Gastroesophageal sphincter (tissue), 4 donors: Measurements from ENCODE around the gene RAP1A. TPM values are rescaled to one million over a fixed set of nuclear protein-coding genes. Genes with fewer than 3 reads are reported as not detected.

Source experiments
- ATAC-seq: fragments of 150-250 bp; one replicate; pipeline ENCODE4 v1.9.1; 2016; ENCODE audit warnings: mild to moderate bottlenecking, moderate library complexity
- H3K27ac ChIP-seq, 4 donors: fragments of 200-600 bp; sonication (generic) in 3 of 4; 1 replicate in 3 of 4; 2 replicates in 1 of 4; pipeline ENCODE4 v1.5.1; 2016 to 2019
- H3K27me3 ChIP-seq: fragments of 200-600 bp; sonication (generic); one replicate; pipeline ENCODE4 v1.5.1; 2019
- H3K36me3 ChIP-seq, 2 donors: fragments of 200-600 bp; sonication (generic); one replicate each; pipeline ENCODE4 v1.5.1; 2019; ENCODE audit warnings: control low read depth in 1 of 2
- H3K4me1 ChIP-seq, 3 donors: fragments of 200-600 bp; sonication (generic); 1 replicate in 2 of 3; 2 replicates in 1 of 3; pipeline ENCODE4 v1.5.1; 2016 to 2019; ENCODE audit warnings: control low read depth in 2 of 3
- H3K4me3 ChIP-seq, 2 donors: fragments of 200-600 bp; sonication (generic); one replicate each; pipeline ENCODE4 v1.5.1; 2019; ENCODE audit warnings: mild to moderate bottlenecking in 1 of 2, moderate library complexity in 1 of 2
- H3K9me3 ChIP-seq, 3 donors: fragments of 200-600 bp; sonication (generic); one replicate each; pipeline ENCODE4 v1.5.1; 2017 to 2019; ENCODE audit warnings: control low read depth in 2 of 3
- EP300 ChIP-seq: sonication (generic); formaldehyde crosslinking; IDR thresholded peaks from one replicate; pipeline ENCODE4 v1.6.1; 2017; ENCODE audit warnings: antibody characterized with exemption, mild to moderate bottlenecking
- POLR2A ChIP-seq, 2 donors: fragments of 450-650 bp; IDR thresholded peaks; one replicate each; pipeline ENCODE4 v1.6.1; 2017; ENCODE audit warnings: antibody characterized with exemption in 2 of 2, mild to moderate bottlenecking in 2 of 2, moderate library complexity in 1 of 2
- POLR2AphosphoS5 ChIP-seq: sonication (generic); formaldehyde crosslinking; IDR thresholded peaks from one replicate; pipeline ENCODE4 v1.6.1; 2017; ENCODE audit warnings: antibody characterized with exemption
- WGBS, 2 donors: methylation state at CpG; one replicate each; pipeline ENCODE4 v1.1.5; 2018; ENCODE audit warnings: low coverage in 1 of 2; 5-methylcytosine and 5-hydroxymethylcytosine counted together
- total RNA-seq, 4 donors: library from RNA; depleted of rRNA; stranded (reverse); fragments of >200 nt; gene quantifications; one replicate each; pipeline ENCODE4 v1.1.0, GENCODE V29; 2016
- TF ChIP-seq, protein P1 (sequence below), 4 experiments: fragments of 200-600 bp in 2 of 4; fragments of 450-650 bp in 2 of 4; sonication (generic) in 1 of 4; IDR thresholded peaks; one replicate each; pipeline ENCODE4 v1.5.1; 2017 to 2019; ENCODE audit warnings: antibody characterized with exemption in 4 of 4, mild to moderate bottlenecking in 2 of 4, moderate library complexity in 2 of 4

RAP1A gene
- total RNA-seq, 4 donors from 2014 or later: 177 to 268 (median 214) TPM

DNA sequence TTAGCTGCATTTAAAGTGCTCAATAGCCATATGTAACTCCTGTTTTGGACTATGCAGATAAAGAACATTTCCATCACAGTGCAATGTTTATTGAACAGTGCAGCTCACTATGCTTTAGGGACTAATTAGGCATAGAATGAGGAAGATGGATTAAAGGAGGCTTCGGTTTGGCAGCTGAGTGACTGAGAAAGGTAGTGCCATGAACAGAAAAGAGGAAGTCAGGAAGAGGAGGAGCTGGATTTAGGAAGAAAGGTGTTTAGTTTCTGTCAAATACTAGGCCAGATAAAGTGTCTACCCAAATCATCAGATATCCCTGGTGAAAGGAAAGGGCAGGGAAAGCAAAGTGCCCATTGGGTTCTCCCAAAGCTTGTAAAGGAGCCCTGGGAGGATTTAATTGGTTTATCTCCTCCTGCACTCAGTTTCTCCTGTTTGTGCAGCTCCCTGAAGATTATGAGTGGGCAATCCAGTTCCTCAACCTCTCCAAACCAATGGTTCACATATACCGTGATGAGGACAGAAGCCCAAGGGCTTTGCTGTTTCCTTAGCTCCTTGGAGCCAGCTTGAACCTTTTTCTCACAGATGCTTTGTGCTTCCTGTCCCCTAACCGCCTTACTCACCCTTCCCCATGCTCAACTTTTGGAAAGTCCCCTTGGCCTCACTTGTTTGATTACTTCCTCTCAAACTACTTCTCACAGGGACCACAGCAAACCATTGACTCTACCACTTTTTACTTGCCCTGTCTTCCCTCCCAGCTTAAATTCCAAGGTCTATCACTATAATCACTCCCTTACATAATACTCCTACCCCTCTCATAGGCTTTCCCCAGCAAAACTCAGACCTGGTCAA lies 3.5 kb upstream of the RAP1A start:
- no peak for ATAC-seq
- no peaks in the 10 kb centered on the region for H3K9me3 ChIP-seq
- 47 to 51% methylated on average over 3 of the region's 3 CpGs for WGBS, 2 donors
- no peaks in the 10 kb centered on the region for H3K36me3 ChIP-seq
- TF ChIP-seq POLR2AphosphoS5: no peak
- no peak for TF ChIP-seq EP300
- TF ChIP-seq, protein P1, sequence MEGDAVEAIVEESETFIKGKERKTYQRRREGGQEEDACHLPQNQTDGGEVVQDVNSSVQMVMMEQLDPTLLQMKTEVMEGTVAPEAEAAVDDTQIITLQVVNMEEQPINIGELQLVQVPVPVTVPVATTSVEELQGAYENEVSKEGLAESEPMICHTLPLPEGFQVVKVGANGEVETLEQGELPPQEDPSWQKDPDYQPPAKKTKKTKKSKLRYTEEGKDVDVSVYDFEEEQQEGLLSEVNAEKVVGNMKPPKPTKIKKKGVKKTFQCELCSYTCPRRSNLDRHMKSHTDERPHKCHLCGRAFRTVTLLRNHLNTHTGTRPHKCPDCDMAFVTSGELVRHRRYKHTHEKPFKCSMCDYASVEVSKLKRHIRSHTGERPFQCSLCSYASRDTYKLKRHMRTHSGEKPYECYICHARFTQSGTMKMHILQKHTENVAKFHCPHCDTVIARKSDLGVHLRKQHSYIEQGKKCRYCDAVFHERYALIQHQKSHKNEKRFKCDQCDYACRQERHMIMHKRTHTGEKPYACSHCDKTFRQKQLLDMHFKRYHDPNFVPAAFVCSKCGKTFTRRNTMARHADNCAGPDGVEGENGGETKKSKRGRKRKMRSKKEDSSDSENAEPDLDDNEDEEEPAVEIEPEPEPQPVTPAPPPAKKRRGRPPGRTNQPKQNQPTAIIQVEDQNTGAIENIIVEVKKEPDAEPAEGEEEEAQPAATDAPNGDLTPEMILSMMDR (IDR thresholded peaks at IDR 0.05): no peak
- TF ChIP-seq POLR2A (IDR thresholded peaks at IDR 0.05): no peak
- no peak overlapping the region for H3K4me3 ChIP-seq
- no peaks in the 10 kb centered on the region for H3K27me3 ChIP-seq
- no peak overlapping the region for H3K27ac ChIP-seq
- H3K4me1 ChIP-seq: peaks cover 0 to 53% (median 2%) of the 10 kb centered on the region in 3 donors

DNA sequence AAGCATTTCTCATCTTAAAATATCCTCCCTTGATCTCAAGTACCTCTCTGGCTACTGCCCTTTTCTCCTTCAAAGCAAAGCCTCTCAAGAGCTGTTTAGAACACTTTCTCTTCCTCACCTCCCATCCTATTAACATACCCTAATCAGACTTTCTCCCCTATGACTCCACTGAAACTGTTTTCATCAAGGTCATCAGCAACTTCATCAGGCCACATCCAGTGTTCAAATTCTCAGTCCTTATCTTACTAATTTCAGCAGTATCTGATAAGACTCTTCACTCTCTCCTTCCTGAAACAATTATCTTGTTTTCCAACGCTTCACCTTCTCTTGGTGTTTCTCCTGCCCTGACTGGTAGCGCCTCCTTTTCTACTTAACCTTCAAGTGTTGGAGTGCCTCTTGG lies 1.5 kb upstream of the RAP1A start:
- Histone ChIP-seq H3K4me3 (no peak overlapping the region), H3K4me1 (peaks cover 9 to 59% (median 11%) of the 10 kb centered on the region in 3 donors), H3K27ac (no peak overlapping the region), H3K36me3 (no peaks in the 10 kb centered on the region), H3K9me3 (no peaks in the 10 kb centered on the region), H3K27me3 (no peaks in the 10 kb centered on the region)
- TF ChIP-seq POLR2AphosphoS5 (no peak), EP300 (no peak), POLR2A (IDR thresholded peaks at IDR 0.05) (no peak)
- TF ChIP-seq, protein P1 (IDR thresholded peaks at IDR 0.05): no peak
- ATAC-seq: no peak
- WGBS, 2 donors: 90 to 97% methylated on average over 2 of the region's 2 CpGs

DNA sequence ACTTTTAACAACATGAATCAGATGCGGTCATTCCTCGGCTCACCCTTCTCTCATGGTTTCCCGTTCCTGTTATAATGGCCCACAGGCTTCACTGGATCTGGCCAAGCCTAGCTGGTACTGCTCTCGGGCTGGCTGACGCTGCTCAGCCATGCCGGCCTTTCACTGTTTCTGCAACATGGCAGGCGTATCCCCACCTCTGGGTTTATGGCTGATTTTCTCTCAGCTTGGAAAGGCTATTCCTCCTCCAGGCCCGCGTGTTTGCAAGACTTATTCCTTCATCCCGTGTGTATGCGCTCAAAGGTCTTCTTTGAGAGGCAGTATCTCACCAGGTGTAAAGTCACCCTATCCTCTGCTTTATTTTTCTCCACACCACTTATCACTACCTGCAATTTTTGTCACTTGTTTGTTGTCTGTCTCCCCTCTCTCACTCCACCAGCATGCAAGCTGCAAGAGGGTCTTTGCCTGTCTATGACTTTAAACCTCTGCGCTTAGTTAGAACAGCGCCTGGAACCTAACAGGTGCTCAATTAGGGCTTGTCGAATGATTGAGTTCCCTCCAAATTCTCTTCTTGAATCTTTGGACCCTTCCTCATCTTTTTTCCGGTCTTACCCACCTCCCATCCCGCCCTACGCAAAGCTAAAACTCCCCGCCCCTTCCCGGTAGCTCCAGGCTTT lies 491 bp upstream of the RAP1A start:
- no peak for ATAC-seq
- TF ChIP-seq EP300 (no peak), POLR2A (IDR thresholded peaks at IDR 0.05) (no peak), POLR2AphosphoS5 (no peak)
- TF ChIP-seq, protein P1 (IDR thresholded peaks at IDR 0.05): no peak
- H3K4me1 ChIP-seq: peaks cover 9 to 70% (median 11%) of the 10 kb centered on the region in 3 donors
- peak overlapping the region; percentile 92 to 96 (median 94) for H3K27ac ChIP-seq
- peak overlapping the region; percentile 68 to 74 for H3K4me3 ChIP-seq
- H3K9me3 ChIP-seq: no peaks in the 10 kb centered on the region
- no peaks in the 10 kb centered on the region for H3K27me3 ChIP-seq
- 48 to 51% methylated on average over 11 to 15 of the region's 19 CpGs for WGBS, 2 donors
- H3K36me3 ChIP-seq: no peaks in the 10 kb centered on the region

DNA sequence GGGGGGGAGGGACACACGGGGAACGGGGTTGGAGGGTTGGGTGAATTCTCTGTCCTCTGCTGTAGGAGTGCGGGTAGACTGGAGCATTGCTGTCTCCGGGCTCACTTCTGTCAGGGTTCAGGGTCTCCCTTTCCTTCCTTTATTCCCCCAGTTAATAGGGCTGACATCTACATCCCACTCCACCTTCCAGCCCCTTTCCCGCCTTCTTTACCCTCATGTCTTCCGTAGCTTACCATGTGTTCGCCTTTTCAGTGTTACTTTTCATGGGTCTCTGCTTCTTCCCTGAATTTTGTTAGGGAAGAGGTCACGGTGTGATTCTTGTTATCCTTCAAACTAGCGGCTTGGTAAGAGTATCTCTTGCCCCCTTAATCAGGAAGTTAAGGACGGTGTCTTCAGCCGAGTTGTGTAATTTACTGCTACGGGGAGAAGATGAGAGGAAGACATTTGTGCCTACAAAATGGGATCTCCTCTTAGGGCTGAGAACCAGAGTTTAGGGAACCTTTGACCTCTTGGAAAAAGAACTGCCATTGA lies 917 bp downstream of the RAP1A start:
- Histone ChIP-seq H3K27ac (peak overlapping the region; percentile 92 to 96 (median 94)), H3K9me3 (no peaks in the 10 kb centered on the region), H3K4me1 (peaks cover 17 to 77% (median 21%) of the 10 kb centered on the region in 3 donors), H3K36me3 (no peaks in the 10 kb centered on the region), H3K27me3 (no peaks in the 10 kb centered on the region), H3K4me3 (peak overlapping the region; percentile 68 to 74)
- WGBS, 2 donors: 0% methylated on average over 4 to 12 of the region's 12 CpGs
- TF ChIP-seq POLR2AphosphoS5: no peak
- no peak for TF ChIP-seq POLR2A (IDR thresholded peaks at IDR 0.05)
- ATAC-seq: no peak

DNA sequence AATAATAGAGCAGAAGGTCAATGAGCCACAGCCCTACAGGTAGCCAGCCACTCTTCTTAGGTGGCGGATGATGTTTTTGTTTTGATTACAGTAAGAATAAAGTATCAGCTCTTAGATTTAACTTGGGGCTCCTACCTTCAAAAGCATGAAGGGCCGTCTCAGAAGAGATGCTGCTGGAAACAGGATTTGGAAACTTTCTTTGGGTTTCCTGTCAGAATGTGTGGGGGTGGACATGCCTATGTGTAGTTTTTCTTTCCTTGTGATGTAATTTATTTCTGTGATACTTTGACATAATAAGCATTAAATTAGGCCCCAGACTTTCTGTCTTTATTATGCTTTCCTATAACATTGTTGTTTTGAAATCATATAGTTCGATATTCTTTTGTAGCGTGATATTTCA lies 1.5 kb downstream of the RAP1A start:
- WGBS, 2 donors: 23 to 27% methylated on average over 3 to 4 of the region's 4 CpGs
- TF ChIP-seq POLR2AphosphoS5 (no peak), EP300 (no peak), POLR2A (IDR thresholded peaks at IDR 0.05) (no peak)
- TF ChIP-seq, protein P1 (IDR thresholded peaks at IDR 0.05): no peak
- Histone ChIP-seq H3K27ac (peak overlapping the region; percentile 92 to 96 (median 94)), H3K36me3 (no peaks in the 10 kb centered on the region), H3K27me3 (no peaks in the 10 kb centered on the region), H3K4me3 (peak overlapping the region; percentile 68 to 74), H3K9me3 (no peaks in the 10 kb centered on the region), H3K4me1 (peaks cover 19 to 78% (median 24%) of the 10 kb centered on the region in 3 donors)
- ATAC-seq: no peak
